ENCODE measurements around the gene CRTAC1.

CRTAC1 gene

DNA sequence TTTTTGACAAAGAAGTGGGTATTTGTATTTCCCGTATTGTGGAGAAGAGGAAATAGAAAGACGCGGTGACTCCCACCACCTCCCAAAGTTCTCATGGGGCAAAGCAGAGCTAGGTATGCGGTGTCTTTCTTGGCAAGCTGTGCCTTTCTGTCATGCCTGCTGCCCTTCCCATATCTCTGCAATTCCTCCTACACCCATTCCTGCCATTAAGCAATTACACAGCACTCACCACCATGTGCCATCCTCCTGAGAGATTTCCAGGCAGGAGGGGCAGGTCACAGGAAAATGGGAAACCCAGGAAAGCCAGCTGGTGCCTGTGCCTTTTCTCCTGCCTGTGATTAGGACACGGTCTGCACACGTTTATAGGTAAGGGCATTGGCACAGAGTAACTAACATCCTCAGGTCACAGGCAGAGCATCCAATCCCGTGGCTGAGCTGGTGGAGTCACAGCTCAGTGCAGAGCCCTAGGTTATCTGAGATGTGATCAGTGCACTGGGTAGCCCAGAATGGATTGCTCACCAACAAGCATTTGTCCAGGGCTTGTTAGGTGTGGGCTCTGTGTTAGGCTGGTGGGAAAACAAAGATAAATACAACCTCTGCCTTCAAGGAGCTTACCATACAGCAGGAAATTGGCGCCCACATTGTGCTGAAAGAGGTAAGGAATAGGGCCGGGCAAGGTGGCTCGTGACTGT lies 9.4 kb upstream of the CRTAC1 start:
- no peaks in the 10 kb centered on the region for H3K9me3 Mint-ChIP-seq
- H3K36me3 Mint-ChIP-seq (ENCODE audit: low read depth): no peaks in the 10 kb centered on the region
- H3K4me3 Mint-ChIP-seq: no peak overlapping the region
- no peaks in the 10 kb centered on the region for H3K4me1 Mint-ChIP-seq (ENCODE audit: low read depth)
- peaks cover 83% of the 10 kb centered on the region for H3K27me3 Mint-ChIP-seq
- no peak overlapping the region for H3K27ac Mint-ChIP-seq

DNA sequence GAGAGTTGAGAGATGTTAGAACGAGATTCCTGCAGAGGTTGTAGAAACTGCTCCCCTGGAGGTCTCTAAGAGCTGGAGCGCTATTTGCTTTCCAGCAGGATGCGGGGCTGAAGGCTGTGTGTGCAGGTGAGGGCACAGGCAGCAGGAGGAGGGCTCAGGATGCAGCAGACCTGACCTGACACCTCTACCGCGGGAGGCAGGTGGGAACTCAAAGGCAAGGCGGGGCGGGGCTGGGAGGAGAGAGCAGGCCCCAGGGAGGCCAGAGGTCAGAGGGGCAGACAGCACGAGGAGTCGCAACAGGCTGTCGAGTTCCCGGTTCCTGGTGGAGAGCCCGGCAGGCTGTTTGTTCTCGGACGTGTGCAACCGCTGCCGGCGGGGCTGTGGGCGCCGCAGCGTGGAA lies 7.9 kb upstream of the CRTAC1 start:
- Mint-ChIP-seq H3K9me3 (no peaks in the 10 kb centered on the region), H3K4me1 (ENCODE audit: low read depth) (no peaks in the 10 kb centered on the region), H3K4me3 (no peak overlapping the region), H3K36me3 (ENCODE audit: low read depth) (no peaks in the 10 kb centered on the region), H3K27ac (no peak overlapping the region), H3K27me3 (peaks cover 86% of the 10 kb centered on the region)

GRCh38 chr10:98035599-98035998 lies 5.2 kb upstream of the CRTAC1 start:
- no peak overlapping the region for H3K4me3 Mint-ChIP-seq
- H3K4me1 Mint-ChIP-seq (ENCODE audit: low read depth): no peaks in the 10 kb centered on the region
- H3K9me3 Mint-ChIP-seq: no peaks in the 10 kb centered on the region
- peaks cover 84% of the 10 kb centered on the region for H3K27me3 Mint-ChIP-seq
- no peaks in the 10 kb centered on the region for H3K36me3 Mint-ChIP-seq (ENCODE audit: low read depth)
- no peak overlapping the region for H3K27ac Mint-ChIP-seq

- H3K4me1 Mint-ChIP-seq (ENCODE audit: low read depth): peaks cover 5% of the 10 kb centered on the region
- peaks cover 80% of the 10 kb centered on the region for H3K27me3 Mint-ChIP-seq
- H3K27ac Mint-ChIP-seq: no peak overlapping the region
- H3K4me3 Mint-ChIP-seq: no peak overlapping the region
- H3K9me3 Mint-ChIP-seq: no peaks in the 10 kb centered on the region
- no peaks in the 10 kb centered on the region for H3K36me3 Mint-ChIP-seq (ENCODE audit: low read depth)
Measured at GRCh38 chr10:98033515-98033914, 3.1 kb upstream of the CRTAC1 start.

DNA sequence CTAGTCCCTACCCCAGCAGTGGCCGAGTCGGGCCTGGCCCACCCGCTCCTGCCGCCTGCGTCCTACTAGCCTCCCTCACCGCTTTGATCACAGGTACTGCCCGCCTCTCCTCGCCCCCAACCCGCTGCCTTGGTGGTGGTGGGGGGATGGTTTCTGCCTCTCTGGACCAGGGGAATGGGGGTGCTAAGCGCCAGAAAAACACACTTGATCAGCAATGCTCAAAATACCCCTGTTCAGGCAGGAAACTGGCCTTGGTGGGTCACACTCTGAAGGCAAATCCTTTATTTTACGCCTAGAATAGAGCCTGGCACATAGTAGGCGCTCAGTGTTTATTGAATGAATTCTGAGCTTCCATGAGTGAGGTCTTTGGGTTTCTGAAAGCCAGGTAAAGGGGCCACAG lies 1.0 kb upstream of the CRTAC1 start:
- Mint-ChIP-seq H3K36me3 (ENCODE audit: low read depth) (no peaks in the 10 kb centered on the region), H3K27ac (no peak overlapping the region), H3K4me3 (no peak overlapping the region), H3K9me3 (no peaks in the 10 kb centered on the region), H3K4me1 (ENCODE audit: low read depth) (peaks cover 5% of the 10 kb centered on the region), H3K27me3 (peaks cover 76% of the 10 kb centered on the region)

DNA sequence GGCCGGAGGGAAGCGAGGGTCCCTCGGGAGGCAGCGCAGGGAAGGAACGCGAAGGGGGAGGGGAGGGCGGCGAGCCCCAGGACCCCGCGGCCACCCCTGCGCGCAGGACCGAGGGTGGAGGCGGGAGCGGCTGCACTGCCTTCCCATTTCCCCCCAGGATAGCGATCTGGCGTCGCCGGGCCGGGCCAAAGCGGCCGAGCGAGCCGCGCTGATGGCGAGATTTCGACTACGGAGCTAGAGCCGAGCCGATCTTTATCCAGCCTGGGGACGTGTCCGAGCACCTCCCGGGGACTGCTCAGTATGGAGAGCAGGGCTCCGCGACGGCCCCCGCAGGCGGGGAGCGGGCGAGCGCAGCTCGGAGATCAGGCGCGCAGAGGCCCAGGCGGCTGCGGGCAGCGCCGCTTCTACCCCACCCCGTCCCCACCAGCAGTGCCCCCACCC lies 590 bp upstream of the CRTAC1 start:
- Mint-ChIP-seq H3K4me1 (ENCODE audit: low read depth) (peaks cover 5% of the 10 kb centered on the region), H3K36me3 (ENCODE audit: low read depth) (no peaks in the 10 kb centered on the region), H3K27me3 (peaks cover 73% of the 10 kb centered on the region), H3K4me3 (no peak overlapping the region), H3K9me3 (no peaks in the 10 kb centered on the region), H3K27ac (no peak overlapping the region)

- H3K27me3 Mint-ChIP-seq: peaks cover 65% of the 10 kb centered on the region
- H3K27ac Mint-ChIP-seq: no peak overlapping the region
- H3K4me1 Mint-ChIP-seq (ENCODE audit: low read depth): peaks cover 5% of the 10 kb centered on the region
- peak overlapping the region; percentile 62 for H3K4me3 Mint-ChIP-seq
- H3K36me3 Mint-ChIP-seq (ENCODE audit: low read depth): no peaks in the 10 kb centered on the region
- no peaks in the 10 kb centered on the region for H3K9me3 Mint-ChIP-seq
Measured at GRCh38 chr10:98029149-98030092, 1.0 kb downstream of the CRTAC1 start.

DNA sequence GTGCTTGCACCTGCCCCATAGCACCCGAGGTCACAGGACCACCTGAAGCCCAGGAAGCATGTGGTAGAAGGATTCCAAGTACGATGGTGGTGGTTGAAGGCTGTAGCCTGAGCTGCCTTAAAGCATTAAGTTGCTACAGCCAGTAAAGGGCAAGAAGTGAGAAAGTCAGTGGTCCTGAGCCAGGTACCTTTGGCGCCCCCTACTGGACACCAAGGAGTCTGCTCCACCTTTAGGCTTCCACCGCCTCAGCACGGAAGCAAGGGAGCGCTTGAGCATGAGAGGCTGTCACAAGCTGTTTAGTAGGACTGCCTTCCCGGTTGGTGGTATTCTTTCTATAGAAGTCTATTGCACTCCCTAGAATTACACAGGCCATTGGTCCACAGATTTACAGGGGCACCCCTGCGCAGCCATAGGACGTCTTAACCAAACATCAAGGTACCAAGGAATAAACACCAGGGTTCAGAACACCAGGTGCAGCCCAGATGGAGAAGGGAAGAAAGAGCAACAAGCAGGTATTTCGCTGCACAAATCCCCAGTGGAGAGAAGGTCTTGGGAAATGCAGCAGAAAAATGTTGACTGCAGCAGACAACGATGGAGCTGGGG lies 2.2 kb downstream of the CRTAC1 start:
- H3K4me1 Mint-ChIP-seq (ENCODE audit: low read depth): peaks cover 5% of the 10 kb centered on the region
- no peaks in the 10 kb centered on the region for H3K36me3 Mint-ChIP-seq (ENCODE audit: low read depth)
- no peak overlapping the region for H3K4me3 Mint-ChIP-seq
- H3K27me3 Mint-ChIP-seq: peaks cover 61% of the 10 kb centered on the region
- no peaks in the 10 kb centered on the region for H3K9me3 Mint-ChIP-seq
- H3K27ac Mint-ChIP-seq: no peak overlapping the region

GRCh38 chr10:98023024-98023423 lies 7.4 kb downstream of the CRTAC1 start:
- H3K36me3 Mint-ChIP-seq (ENCODE audit: low read depth): no peaks in the 10 kb centered on the region
- no peaks in the 10 kb centered on the region for H3K9me3 Mint-ChIP-seq
- H3K27me3 Mint-ChIP-seq: peaks cover 35% of the 10 kb centered on the region
- no peak overlapping the region for H3K4me3 Mint-ChIP-seq
- no peak overlapping the region for H3K27ac Mint-ChIP-seq
- no peaks in the 10 kb centered on the region for H3K4me1 Mint-ChIP-seq (ENCODE audit: low read depth)

GRCh38 chr10:98020784-98021183 lies 9.6 kb downstream of the CRTAC1 start:
- no peak overlapping the region for H3K27ac Mint-ChIP-seq
- no peaks in the 10 kb centered on the region for H3K4me1 Mint-ChIP-seq (ENCODE audit: low read depth)
- H3K4me3 Mint-ChIP-seq: no peak overlapping the region
- peaks cover 37% of the 10 kb centered on the region for H3K27me3 Mint-ChIP-seq
- H3K36me3 Mint-ChIP-seq (ENCODE audit: low read depth): no peaks in the 10 kb centered on the region
- no peaks in the 10 kb centered on the region for H3K9me3 Mint-ChIP-seq

DNA sequence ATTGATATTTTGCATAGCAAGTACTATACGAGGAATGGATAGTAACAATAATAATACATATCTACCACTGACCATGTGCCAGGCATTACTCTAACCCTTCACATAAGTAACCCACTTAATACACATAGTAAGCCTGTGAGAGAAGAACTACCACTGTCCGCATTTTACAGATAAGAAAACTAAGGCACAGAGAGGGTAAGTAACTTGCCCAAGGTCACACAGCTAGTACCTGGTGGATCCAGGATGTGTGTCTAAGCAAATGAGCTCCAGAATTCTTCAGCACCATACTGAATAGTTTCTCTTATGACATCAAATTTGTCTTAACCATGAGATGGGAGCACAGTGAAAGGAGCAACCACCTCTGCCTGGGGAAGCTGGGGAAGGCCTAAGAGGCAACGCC lies 10.2 kb downstream of the CRTAC1 start:
- Mint-ChIP-seq H3K4me1 (ENCODE audit: low read depth) (no peaks in the 10 kb centered on the region), H3K4me3 (no peak overlapping the region), H3K27me3 (peaks cover 33% of the 10 kb centered on the region), H3K27ac (no peak overlapping the region), H3K36me3 (ENCODE audit: low read depth) (no peaks in the 10 kb centered on the region), H3K9me3 (no peaks in the 10 kb centered on the region)

DNA sequence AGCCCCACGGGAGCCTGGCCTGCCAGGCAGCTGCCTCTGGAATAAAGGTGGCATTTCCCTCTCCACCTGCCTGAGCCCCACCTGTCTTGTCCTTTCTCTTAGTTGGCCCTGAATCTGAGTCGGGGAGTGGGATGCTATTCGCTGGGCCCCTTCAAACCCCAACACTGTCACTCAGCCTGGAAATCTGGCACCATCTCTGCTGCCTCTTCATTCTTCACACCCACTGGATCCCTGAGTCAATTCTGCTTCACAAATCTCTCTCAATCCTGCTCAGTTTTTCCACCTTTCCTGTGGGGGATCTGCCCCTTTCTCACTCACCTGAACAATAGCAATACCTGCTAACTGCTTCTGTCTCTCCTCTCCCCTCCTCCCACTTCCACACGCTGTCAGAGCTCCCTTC lies 10.6 kb downstream of the CRTAC1 start:
- Mint-ChIP-seq H3K4me1 (ENCODE audit: low read depth) (no peaks in the 10 kb centered on the region), H3K9me3 (no peaks in the 10 kb centered on the region), H3K27ac (no peak overlapping the region), H3K27me3 (peaks cover 30% of the 10 kb centered on the region), H3K4me3 (no peak overlapping the region), H3K36me3 (ENCODE audit: low read depth) (no peaks in the 10 kb centered on the region)

DNA sequence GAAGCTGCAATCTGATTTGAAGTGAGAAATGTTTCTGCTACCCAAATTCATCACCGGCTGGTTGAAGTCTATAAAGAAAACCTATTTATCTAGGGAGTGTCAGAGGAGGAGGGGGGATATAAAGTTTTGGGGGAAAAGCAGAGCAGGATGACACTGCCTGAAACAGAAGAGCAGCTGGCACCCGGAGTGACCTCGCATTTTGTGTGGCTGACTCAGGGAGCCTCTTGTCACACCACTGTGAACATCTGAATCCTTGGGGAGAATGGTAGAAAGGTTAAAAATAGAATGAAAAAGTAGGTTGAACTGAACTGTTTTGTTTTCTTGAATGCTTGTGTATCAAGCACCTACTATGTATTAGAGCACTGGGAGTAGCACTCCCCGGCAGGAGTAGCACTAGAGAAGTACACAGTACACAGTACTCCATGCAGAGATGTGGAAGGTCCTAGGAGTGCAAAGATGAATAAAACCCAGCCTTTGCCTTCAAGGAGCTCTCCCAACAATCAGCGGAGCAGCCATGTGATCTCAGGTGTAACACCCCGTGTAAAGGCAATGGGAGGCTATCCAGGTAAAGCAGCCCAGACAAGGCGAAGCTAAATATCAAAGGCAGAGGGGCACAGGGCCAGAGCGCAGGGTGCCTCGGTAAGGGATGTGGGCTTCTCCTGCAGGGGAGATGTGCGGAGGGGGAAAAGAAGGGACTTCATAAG lies 13.5 kb downstream of the CRTAC1 start:
- Mint-ChIP-seq H3K36me3 (ENCODE audit: low read depth) (no peaks in the 10 kb centered on the region), H3K27me3 (peaks cover 31% of the 10 kb centered on the region), H3K4me1 (ENCODE audit: low read depth) (no peaks in the 10 kb centered on the region), H3K9me3 (no peaks in the 10 kb centered on the region), H3K4me3 (no peak overlapping the region), H3K27ac (no peak overlapping the region)

GRCh38 chr10:98013776-98014175 lies 16.6 kb downstream of the CRTAC1 start:
- no peaks in the 10 kb centered on the region for H3K36me3 Mint-ChIP-seq (ENCODE audit: low read depth)
- H3K27ac Mint-ChIP-seq: no peak overlapping the region
- H3K27me3 Mint-ChIP-seq: peaks cover 39% of the 10 kb centered on the region
- H3K4me3 Mint-ChIP-seq: no peak overlapping the region
- H3K4me1 Mint-ChIP-seq (ENCODE audit: low read depth): no peaks in the 10 kb centered on the region
- no peaks in the 10 kb centered on the region for H3K9me3 Mint-ChIP-seq

- Mint-ChIP-seq H3K9me3 (no peaks in the 10 kb centered on the region), H3K4me3 (no peak overlapping the region), H3K27ac (no peak overlapping the region), H3K4me1 (ENCODE audit: low read depth) (no peaks in the 10 kb centered on the region), H3K27me3 (peaks cover 39% of the 10 kb centered on the region), H3K36me3 (ENCODE audit: low read depth) (no peaks in the 10 kb centered on the region)
Measured at GRCh38 chr10:98013122-98013521, 17.3 kb downstream of the CRTAC1 start.

Measured in stimulated activated naive CD8-positive, alpha-beta T cell treated with anti-CD3 and anti-CD28 coated beads, Interleukin-15, Interleukin-2, amounts not matched to agents 100 ng/mL and 50 ng/mL, for 24 hours (primary cell).